ENCODE data around the gene RAX.

RAX gene

GRCh38 chr18:59220164-59220783 is 53.0 kb downstream of the RAX start (continued):
- TF ChIP-seq PRDM6 (tag by site-specific recombination; IDR thresholded peaks at IDR 0.05) (no peak), ZNF404 (tag by site-specific recombination; IDR thresholded peaks at IDR 0.05) (no peak), ZNF701 (tag by site-specific recombination; IDR thresholded peaks at IDR 0.05) (no peak)

- Histone ChIP-seq H3K4me1 (ENCODE audit: control insufficient read depth, insufficient read depth, low read length) (peaks cover 2% of the 10 kb centered on the region; the same call in 1 of the 2 replicates), H3K9me3 (ENCODE audit: control insufficient read depth, insufficient read depth, low read depth, low read length) (no peaks in the 10 kb centered on the region), H3K4me3 (ENCODE audit: low read depth, low read length) (peak within 1 kb of the TSS; percentile 16), H3K27ac (ENCODE audit: extremely low read depth, low read depth, low read length) (no peak within 1 kb of the TSS), H3K36me3 (ENCODE audit: control insufficient read depth in 2 of 2, insufficient read depth in 1 of 2, low read length in 2 of 2) (no peaks in the 10 kb centered on the region)
- ChIA-PET CTCF (interaction anchor here (0.8 to 1.0 kb wide), 3 partner anchors 12 to 455 kb away, joined by 3 to 4 read pairs (median 4); no protein-coding TSS in a partner anchor), POLR2A (interaction anchor here (0.6 to 1.2 kb wide), 4 partner anchors 10 to 347 kb away, joined by 3 to 4 read pairs (median 3); partner anchors contain the start of gene LMAN1)
- peak; percentile 33; the same call in 1 of the 2 replicates for TF ChIP-seq PRDM10 (tag by site-specific recombination; IDR thresholded peaks at IDR 0.05)
- peak; percentile 40; the same call in 1 of the 2 replicates for TF ChIP-seq ZNF777 (tag by site-specific recombination; IDR thresholded peaks at IDR 0.05; ENCODE audit: borderline replicate concordance)
- TF ChIP-seq ZNF335 (tag by site-specific recombination; conservative IDR thresholded peaks at IDR 0.05): peak; percentile 84
- TF ChIP-seq PRDM2 (tag by site-specific recombination; IDR thresholded peaks at IDR 0.05; ENCODE audit: borderline replicate concordance): no peak
These were observed 53.5 kb downstream of the RAX start, which contains the start of gene GRP for GRCh38 chr18:59219672-59220163. Gene GRP (plus strand): TSS chr18:59220158. CDS start chr18:59220266, 108 bp downstream.

- Histone ChIP-seq H3K36me3 (ENCODE audit: control insufficient read depth in 2 of 2, insufficient read depth in 1 of 2, low read length in 2 of 2) (no peaks in the 10 kb centered on the region), H3K4me1 (ENCODE audit: control insufficient read depth, insufficient read depth, low read length) (peaks cover 2% of the 10 kb centered on the region; the same call in 1 of the 2 replicates), H3K9me3 (ENCODE audit: control insufficient read depth, insufficient read depth, low read depth, low read length) (no peaks in the 10 kb centered on the region), H3K4me3 (ENCODE audit: low read depth, low read length) (no peak overlapping the region), H3K27ac (ENCODE audit: extremely low read depth, low read depth, low read length) (no peak overlapping the region)
- ChIA-PET CTCF (interaction anchor here (0.6 to 1.1 kb wide), 2 partner anchors 16 to 79 kb away, joined by 3 to 4 read pairs; no protein-coding TSS in a partner anchor), POLR2A (interaction anchor here (0.7 kb wide), 1 partner anchor 129 kb away, joined by 5 read pairs; no protein-coding TSS in a partner anchor)
- no peak for TF ChIP-seq ZNF155 (tag by site-specific recombination; IDR thresholded peaks at IDR 0.05)
- TF ChIP-seq GLIS2 (tag by site-specific recombination; IDR thresholded peaks at IDR 0.05): no peak
These were observed 55.2 kb downstream of the RAX start for GRCh38 chr18:59218018-59218417.

Data from HEK293 (cell line).